Fibroblast of gingiva (primary cell): ENCODE data around the gene ZSWIM7.

Experiments used
- DNase-seq: peaks from one replicate; pipeline ENCODE4 v3.0.0-alpha.2; 2011; ENCODE audit warnings: low read depth

The ZSWIM7 gene

GRCh38 chr17:15999141-15999973 is at the start of gene ZSWIM7, which contains the start of gene TTC19:
ZSWIM7 (minus strand) TSS chr17:15999704; CDS start chr17:15999594, 110 bp downstream.
TTC19 (plus strand) TSS chr17:15999824; CDS start chr17:15999849, 25 bp downstream.
- peak; percentile 94 for DNase-seq

GRCh38 chr17:16048811-16049449 is 49.4 kb upstream of the ZSWIM7 start:
- no peak for DNase-seq

GRCh38 chr17:16046966-16047365 is 47.5 kb upstream of the ZSWIM7 start:
- DNase-seq, result no peak

GRCh38 chr17:16044487-16044886 is 45.0 kb upstream of the ZSWIM7 start:
- DNase-seq, result no peak

DNA sequence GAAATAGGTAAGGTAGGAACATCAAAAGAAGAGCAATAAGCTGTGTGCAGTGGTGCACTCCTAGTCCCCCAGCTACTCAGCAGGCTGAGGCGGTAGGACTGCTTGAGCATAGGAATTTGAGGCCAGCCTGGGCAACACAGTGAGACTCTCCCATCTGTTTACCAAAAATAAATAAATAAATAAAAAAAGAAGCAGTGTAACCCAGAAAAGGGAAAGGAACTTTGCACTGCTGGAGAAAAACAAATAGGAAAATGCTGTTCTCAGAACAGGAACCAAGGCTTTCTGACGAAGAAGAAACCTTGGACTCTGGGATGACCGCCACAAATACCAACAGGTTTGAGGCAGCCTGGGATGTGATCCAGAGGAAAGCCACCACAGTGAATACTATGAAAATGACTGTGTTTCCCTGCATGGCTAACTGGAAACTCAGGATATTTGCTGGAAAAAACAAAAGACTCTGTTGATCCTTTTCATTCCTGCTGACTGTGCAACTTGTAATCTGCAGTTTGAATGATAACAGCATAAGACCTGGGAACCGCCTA is 41.3 kb upstream of the ZSWIM7 start:
- peak; percentile 35 for DNase-seq

DNA sequence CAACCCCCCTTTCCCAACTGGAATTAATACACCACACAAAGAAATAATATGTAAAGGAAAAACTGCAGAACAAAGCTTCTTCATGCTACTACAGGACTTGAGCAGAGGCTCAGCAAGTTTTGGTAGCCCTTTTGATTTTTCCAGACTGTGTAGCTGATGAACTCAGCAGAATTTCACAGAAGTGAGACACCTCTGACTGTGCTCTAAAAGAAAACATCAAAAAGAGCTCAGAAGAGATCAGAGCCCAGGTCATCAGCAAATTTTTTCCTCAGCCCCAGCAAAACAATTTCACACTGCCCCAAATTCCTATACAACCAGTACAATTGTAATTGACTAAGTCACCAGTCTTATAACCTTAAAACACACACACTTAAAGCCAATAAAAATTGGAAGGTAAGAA is 38.1 kb upstream of the ZSWIM7 start:
- DNase-seq, result no peak

DNA sequence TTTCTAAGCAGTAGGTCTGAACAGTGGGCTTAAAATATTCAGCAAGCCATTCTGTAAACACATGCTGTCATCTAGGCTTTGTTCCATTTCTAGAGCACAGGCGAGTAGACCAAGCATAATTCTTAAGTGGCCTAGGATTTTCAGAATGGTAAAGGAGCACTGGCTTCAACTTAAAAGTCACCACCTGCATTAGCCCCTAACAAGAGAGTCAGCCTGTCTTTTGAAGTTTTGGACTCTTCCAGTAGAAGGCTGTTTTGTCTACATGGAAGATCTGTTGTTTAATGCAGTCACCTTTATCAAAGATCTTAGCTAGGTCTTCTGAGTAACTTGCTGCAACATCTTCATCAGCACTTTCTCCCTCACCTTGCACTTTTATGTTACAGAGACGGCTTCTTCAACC is 36.8 kb upstream of the ZSWIM7 start:
- no peak for DNase-seq

DNA sequence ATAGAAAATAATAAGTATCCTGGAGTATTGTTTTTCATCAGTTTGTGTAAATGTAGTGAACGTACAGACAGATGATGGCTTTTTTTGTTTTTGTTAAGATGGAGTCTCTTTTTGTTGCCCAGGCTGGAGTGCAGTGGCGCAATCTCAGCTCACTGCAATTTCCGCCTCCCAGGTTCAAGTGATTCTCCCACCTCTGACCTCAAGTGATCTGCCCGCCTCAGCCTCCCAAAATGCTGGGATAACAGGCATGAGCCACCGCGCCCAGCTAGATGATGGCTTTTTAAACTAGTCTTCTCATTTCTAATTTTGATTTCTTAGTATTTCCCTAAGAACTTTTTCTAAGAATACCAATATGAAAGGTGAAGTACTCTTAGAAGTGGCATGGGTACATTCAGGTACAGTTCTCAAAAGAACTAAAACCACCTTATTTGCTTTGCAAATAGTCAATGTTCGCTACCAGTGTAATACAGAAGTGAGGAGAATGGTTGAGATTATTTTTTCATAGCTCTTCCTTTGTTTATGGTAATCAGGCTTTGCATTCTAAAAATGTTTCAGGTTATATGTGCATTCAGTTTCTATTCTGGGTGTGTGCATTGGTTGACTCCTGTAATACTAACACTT is 34.3 kb upstream of the ZSWIM7 start:
- no peak for DNase-seq

- peak; percentile 69 for DNase-seq
Measured at GRCh38 chr17:16027708-16028584, 28.4 kb upstream of the ZSWIM7 start.

DNA sequence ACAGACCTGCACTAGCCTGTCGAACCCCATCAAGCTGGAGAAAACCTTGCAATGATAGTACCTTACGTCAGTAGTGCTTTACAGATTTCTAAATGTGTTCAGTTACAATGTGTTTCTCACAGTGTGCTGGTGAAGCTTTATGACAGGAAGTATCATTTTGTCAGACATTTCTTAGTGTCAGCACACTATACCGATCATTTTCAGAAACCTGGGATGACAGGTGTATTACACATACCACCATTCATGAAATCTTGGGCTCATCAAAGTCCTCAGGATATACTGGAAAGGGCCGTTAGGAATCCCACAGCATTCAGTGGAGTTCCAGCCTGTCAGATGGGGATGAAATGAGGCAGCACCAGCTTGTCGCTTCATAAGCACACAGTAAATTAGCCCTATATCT is 27.4 kb upstream of the ZSWIM7 start:
- no peak for DNase-seq

DNA sequence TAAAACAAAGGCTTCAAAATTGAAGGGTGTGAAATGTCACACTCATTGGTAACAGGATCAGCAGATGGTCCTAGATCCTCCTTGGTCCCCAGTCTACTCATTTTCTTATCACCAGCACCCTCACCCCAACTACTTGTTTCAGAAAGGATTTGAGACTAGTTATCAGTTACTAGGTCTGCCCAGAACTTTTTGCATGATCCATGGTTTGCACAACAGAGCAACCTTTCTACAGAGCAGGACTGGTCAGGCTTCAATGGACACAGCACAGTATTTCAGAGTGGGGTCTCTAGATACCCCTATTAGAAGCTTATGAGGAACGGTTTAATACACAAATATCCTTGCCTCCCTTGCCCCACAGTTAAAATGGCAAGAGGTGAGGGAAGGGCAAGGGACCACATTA is 25.7 kb upstream of the ZSWIM7 start:
- DNase-seq, result no peak

GRCh38 chr17:16023881-16024280 is 24.4 kb upstream of the ZSWIM7 start:
- DNase-seq, result no peak

DNA sequence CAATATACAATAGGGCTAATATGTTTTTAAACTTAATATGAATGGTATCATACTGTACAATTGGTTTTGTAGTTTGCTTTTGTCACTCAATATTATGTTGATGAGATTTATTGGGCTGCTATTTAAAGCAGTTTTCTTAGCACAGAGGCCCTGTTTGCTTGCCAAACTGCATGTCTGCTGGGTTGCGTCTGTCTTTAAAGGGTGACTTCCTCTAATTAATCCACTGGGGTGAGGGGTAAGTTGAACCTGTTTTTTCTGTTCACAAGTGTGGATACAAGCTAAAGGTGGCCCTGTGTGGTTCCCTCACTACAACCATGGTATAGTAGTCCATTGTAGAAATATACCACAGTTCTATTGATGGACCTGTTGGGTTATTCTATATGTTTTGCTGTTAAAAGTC is 19.8 kb upstream of the ZSWIM7 start:
- DNase-seq, result no peak

- DNase-seq, result peak; percentile 50
Measured at GRCh38 chr17:16013943-16014407, 14.5 kb upstream of the ZSWIM7 start.

- DNase-seq, result no peak
Measured at GRCh38 chr17:16007439-16007838, 7.9 kb upstream of the ZSWIM7 start.

GRCh38 chr17:16005636-16006035 is 6.1 kb upstream of the ZSWIM7 start:
- no peak for DNase-seq

DNA sequence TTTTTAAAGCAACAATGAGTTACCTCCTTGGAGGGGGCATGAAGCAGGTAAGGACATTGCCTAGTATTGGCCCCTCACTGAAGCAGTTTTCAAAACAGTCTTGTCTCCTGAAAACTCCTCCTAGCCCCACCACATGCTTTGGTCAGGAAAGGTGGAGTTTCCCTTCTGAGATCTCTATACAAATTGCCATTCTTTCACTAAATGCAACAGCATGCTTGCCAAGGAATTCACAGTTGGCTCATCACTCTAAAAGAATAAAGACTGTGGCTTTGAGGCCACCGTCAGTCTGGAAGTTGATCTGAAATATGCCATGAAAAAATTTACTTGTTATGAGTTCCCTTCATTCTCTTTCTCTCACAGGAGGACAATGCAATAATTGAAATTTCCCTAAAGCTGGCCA is 4.3 kb upstream of the ZSWIM7 start:
- DNase-seq, result no peak

- no peak for DNase-seq
Measured at GRCh38 chr17:16002708-16003260, 3.3 kb upstream of the ZSWIM7 start.

- peak; percentile 13 for DNase-seq
Measured at GRCh38 chr17:16001226-16001897, 1.9 kb upstream of the ZSWIM7 start.

DNA sequence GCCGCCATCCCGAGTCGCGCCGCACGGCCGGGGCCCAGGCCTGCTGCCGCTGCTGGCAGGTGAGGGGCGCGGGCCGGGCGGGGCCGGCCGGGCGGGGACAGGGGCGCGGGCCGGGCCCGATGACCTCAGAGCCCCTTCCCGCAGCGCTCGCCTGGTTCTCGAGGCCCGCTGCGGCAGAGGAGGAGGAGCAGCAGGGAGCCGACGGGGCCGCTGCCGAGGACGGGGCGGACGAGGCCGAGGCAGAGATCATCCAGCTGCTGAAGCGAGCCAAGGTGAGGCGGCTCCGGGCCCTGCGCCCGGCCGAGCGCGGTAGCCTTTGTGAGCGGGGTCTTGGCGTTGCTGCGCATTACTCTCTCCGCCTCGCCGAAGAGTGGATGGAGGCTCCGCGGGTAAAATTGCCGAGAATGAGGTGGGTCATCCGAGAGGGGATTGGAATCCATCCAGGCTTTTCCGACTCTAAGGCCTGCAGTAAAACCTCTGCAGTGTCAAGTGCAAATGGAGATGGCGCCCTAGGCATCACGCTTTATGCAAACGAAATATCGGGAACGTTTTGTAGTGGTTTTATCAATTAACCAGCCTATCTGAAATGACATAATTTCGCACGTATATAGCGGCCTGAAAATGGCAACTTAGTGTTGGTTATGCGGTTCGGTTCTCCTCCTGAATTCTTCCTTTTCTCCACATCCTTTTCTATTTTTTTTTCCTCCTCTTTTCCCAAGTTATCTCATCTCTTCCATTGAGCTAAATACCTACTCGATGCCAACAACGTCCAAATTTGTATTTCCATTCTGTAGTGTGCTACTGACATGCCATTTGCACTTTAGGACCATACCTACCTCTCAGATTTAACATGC is 697 bp upstream of the ZSWIM7 start:
- peak; percentile 20 for DNase-seq
